Hepatocyte (in vitro differentiated cells): ENCODE results near the gene FBLN2. TPM values are rescaled to one million over a fixed set of nuclear protein-coding genes. Genes with fewer than 3 reads are reported as not detected.

Experiments
- DNase-seq: peaks from one replicate; pipeline ENCODE4 v3.0.0-alpha.2; 2016; ENCODE audit warnings: low spot score
- H2AFZ ChIP-seq: fragments of 200-600 bp; sonication (generic); 2 replicates; pipeline ENCODE4 v1.6.0; 2016; ENCODE audit warnings: antibody characterized with exemption, mild to moderate bottlenecking
- H3K27ac ChIP-seq: fragments of 200-600 bp; sonication (generic); 2 replicates; pipeline ENCODE4 v1.5.1; 2016; ENCODE audit warnings: mild to moderate bottlenecking
- H3K27me3 ChIP-seq: fragments of 200-600 bp; sonication (generic); 2 replicates; pipeline ENCODE4 v1.6.1; 2016
- H3K36me3 ChIP-seq: fragments of 200-600 bp; sonication (generic); replicated peaks from 2 replicates; pipeline ENCODE4 v1.5.1; 2016; ENCODE audit warnings: low read depth; ENCODE audit not compliant: insufficient read depth
- H3K4me1 ChIP-seq: fragments of 200-600 bp; sonication (generic); 2 replicates; pipeline ENCODE4 v1.5.1; 2016; ENCODE audit warnings: mild to moderate bottlenecking, moderate library complexity; ENCODE audit not compliant: insufficient read depth
- H3K4me2 ChIP-seq: fragments of 200-600 bp; sonication (generic); 2 replicates; pipeline ENCODE4 v1.6.0; 2016
- H3K4me3 ChIP-seq: fragments of 200-600 bp; sonication (generic); 2 replicates; pipeline ENCODE4 v1.5.1; 2016; ENCODE audit warnings: mild to moderate bottlenecking
- H3K79me2 ChIP-seq: fragments of 200-600 bp; sonication (generic); 2 replicates; pipeline ENCODE4 v1.6.0; 2017; ENCODE audit warnings: mild to moderate bottlenecking
- H3K9me2 ChIP-seq: fragments of 200-600 bp; sonication (generic); replicated peaks from 2 replicates; pipeline ENCODE4 v1.6.0; 2017; ENCODE audit warnings: mild to moderate bottlenecking; ENCODE audit not compliant: insufficient read depth
- H3K9me3 ChIP-seq: fragments of 200-600 bp; sonication (generic); 2 replicates; pipeline ENCODE4 v1.5.1; 2016; ENCODE audit warnings: low read depth, mild to moderate bottlenecking
- H4K20me1 ChIP-seq: fragments of 200-600 bp; sonication (generic); 2 replicates; pipeline ENCODE4 v1.6.0; 2016; ENCODE audit warnings: mild to moderate bottlenecking; ENCODE audit not compliant: insufficient read depth, poor library complexity, severe bottlenecking
- CTCF ChIP-seq: fragments of 200-600 bp; sonication (generic); IDR thresholded peaks from 2 replicates; pipeline ENCODE4 v1.5.1; 2016; ENCODE audit warnings: antibody characterized with exemption, mild to moderate bottlenecking; ENCODE audit not compliant: poor library complexity
- EZH2 ChIP-seq: fragments of 200-600 bp; sonication (generic); IDR thresholded peaks from 2 replicates; pipeline ENCODE4 v1.6.1; 2016; ENCODE audit warnings: antibody characterized with exemption, mild to moderate bottlenecking, borderline replicate concordance
- EZH2phosphoT487 ChIP-seq: fragments of 200-600 bp; sonication (generic); IDR thresholded peaks from one replicate; pipeline ENCODE4 v1.6.1; 2018; ENCODE audit warnings: antibody characterized with exemption, mild to moderate bottlenecking, low read depth, moderate library complexity; ENCODE audit not compliant: unreplicated experiment, severe bottlenecking
- WGBS: methylation state at CpG from one replicate; pipeline ENCODE4 v1.1.6; 2016; ENCODE audit warnings: low lambda C conversion rate; ENCODE audit errors: missing lambda C conversion rate; 5-methylcytosine and 5-hydroxymethylcytosine counted together
- polyA plus RNA-seq: library from polyadenylated mRNA; unstranded; fragments of >200 nt; fragmentation: Nextera tagmentation; extraction: Ambion mirVana; gene quantifications from 2 replicates; pipeline ENCODE4 v1.2.1, GENCODE V29; 2016
- total RNA-seq: library from RNA; depleted of rRNA; stranded (reverse); fragments of >200 nt; gene quantifications from 2 replicates; pipeline ENCODE4 v1.2.3, GENCODE V29; 2014

The FBLN2 gene
- total and polyA plus RNA-seq, 2 experiments from 2014 or later: 75.8 to 76.2 TPM

DNA sequence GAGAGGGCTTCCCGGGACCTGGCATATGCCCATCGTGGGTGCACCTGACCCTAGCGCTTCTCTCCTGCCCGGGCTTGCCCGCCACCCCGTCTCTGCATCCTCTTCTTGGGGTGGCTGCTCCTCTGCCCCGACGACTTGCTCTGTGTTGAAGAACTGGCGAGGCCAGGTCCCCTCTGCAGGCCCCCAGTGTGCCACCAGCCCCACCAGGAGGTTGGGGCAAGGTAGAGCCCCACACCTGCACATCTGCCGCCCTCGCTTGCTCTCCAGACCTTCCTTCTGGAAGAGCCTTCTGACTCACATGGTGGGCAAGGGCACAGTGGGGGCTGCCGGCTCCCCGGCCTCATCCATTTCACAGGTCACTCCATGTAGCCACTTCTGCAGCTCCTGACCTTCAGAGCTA lies 84.3 kb downstream of the FBLN2 start:
- H3K4me3 ChIP-seq: no peak overlapping the region
- no peaks in the 10 kb centered on the region for H4K20me1 ChIP-seq
- H3K4me2 ChIP-seq: no peak overlapping the region
- no peaks in the 10 kb centered on the region for H3K9me3 ChIP-seq
- no peak for TF ChIP-seq EZH2phosphoT487
- no peak for TF ChIP-seq EZH2
- no peak for TF ChIP-seq CTCF
- H2AFZ ChIP-seq: no peak overlapping the region
- no peaks in the 10 kb centered on the region for H3K4me1 ChIP-seq
- H3K79me2 ChIP-seq: no peaks in the 10 kb centered on the region
- no peaks in the 10 kb centered on the region for H3K9me2 ChIP-seq
- no peaks in the 10 kb centered on the region for H3K27me3 ChIP-seq
- H3K36me3 ChIP-seq: no peaks in the 10 kb centered on the region
- no peak for DNase-seq
- 99% methylated on average over 13 of the region's 13 CpGs for WGBS
- H3K27ac ChIP-seq: no peak overlapping the region

DNA sequence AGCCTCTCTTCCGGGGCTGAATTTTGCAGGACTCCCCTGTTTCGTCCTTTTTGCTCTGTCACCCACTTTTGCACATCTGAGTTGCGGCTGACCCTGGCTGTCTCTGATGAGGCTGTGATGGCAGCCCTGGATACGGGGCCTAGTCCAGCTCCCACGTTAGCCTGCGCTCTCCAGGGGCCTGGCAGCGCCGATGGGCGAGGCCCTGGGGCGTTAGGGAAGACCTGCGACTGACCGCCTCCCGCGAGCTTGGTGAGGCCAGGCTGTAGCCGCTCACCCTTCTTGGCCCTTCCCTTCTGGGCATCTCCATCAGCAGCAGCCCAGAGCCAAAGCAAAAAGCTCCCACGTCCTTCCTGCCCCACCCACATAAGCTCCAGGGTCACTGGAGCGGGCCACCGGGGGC lies 85.2 kb downstream of the FBLN2 start:
- no peak overlapping the region for H3K27ac ChIP-seq
- H3K4me2 ChIP-seq: no peak overlapping the region
- TF ChIP-seq EZH2phosphoT487: no peak
- TF ChIP-seq EZH2: no peak
- no peak for TF ChIP-seq CTCF
- H3K27me3 ChIP-seq: no peaks in the 10 kb centered on the region
- no peaks in the 10 kb centered on the region for H3K9me3 ChIP-seq
- H3K4me1 ChIP-seq: no peaks in the 10 kb centered on the region
- no peaks in the 10 kb centered on the region for H3K36me3 ChIP-seq
- no peak for DNase-seq
- no peak overlapping the region for H2AFZ ChIP-seq
- no peak overlapping the region for H3K4me3 ChIP-seq
- no peaks in the 10 kb centered on the region for H3K79me2 ChIP-seq
- H4K20me1 ChIP-seq: no peaks in the 10 kb centered on the region
- H3K9me2 ChIP-seq: no peaks in the 10 kb centered on the region
- WGBS: 90% methylated on average over 18 of the region's 18 CpGs

DNA sequence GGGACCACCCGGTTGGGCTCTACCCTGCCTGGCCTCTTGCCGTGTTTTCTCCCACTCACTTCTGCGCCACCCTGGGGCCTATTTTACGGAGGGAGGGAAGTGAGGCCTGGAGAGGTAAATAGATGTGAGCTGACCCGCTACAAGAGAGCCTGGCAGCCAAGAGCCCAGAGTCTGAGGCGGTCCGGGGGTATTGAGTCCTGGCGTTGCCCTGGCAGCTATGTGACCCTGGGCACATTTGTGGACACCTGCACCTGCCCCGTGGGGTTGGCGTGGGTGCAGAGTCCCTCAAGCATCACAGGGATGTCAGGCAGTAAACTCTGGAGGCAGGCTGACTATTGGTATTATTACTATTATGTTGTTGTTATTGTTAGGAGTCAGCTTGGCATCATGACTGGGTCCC lies 85.7 kb downstream of the FBLN2 start:
- Histone ChIP-seq H3K4me1 (no peaks in the 10 kb centered on the region), H3K36me3 (no peaks in the 10 kb centered on the region), H3K79me2 (no peaks in the 10 kb centered on the region), H3K4me3 (no peak overlapping the region), H2AFZ (no peak overlapping the region), H3K27me3 (no peaks in the 10 kb centered on the region), H4K20me1 (no peaks in the 10 kb centered on the region), H3K4me2 (no peak overlapping the region), H3K9me2 (no peaks in the 10 kb centered on the region), H3K27ac (no peak overlapping the region), H3K9me3 (no peaks in the 10 kb centered on the region)
- TF ChIP-seq EZH2 (no peak), CTCF (no peak), EZH2phosphoT487 (no peak)
- WGBS: 82% methylated on average over 10 of the region's 10 CpGs
- DNase-seq: no peak

- H2AFZ ChIP-seq: no peak overlapping the region
- H3K4me2 ChIP-seq: no peak overlapping the region
- no peaks in the 10 kb centered on the region for H4K20me1 ChIP-seq
- TF ChIP-seq EZH2phosphoT487: no peak
- TF ChIP-seq EZH2: no peak
- TF ChIP-seq CTCF: no peak
- WGBS: 91% methylated on average over 14 of the region's 14 CpGs
- H3K36me3 ChIP-seq: no peaks in the 10 kb centered on the region
- no peak overlapping the region for H3K27ac ChIP-seq
- no peaks in the 10 kb centered on the region for H3K9me2 ChIP-seq
- no peaks in the 10 kb centered on the region for H3K27me3 ChIP-seq
- no peaks in the 10 kb centered on the region for H3K79me2 ChIP-seq
- no peaks in the 10 kb centered on the region for H3K4me1 ChIP-seq
- H3K4me3 ChIP-seq: no peak overlapping the region
- no peak for DNase-seq
- no peaks in the 10 kb centered on the region for H3K9me3 ChIP-seq
These were observed 87.3 kb downstream of the FBLN2 start for GRCh38 chr3:13636186-13636585.
